GM18520 (cell line): ENCODE data around the gene KCNK10.

Source experiments
- ATAC-seq: cut with Tn5 transposase; IDR thresholded peaks from one replicate; pipeline ENCODE4 v1.9.1; 2021; ENCODE audit not compliant: unreplicated experiment

KCNK10 gene

GRCh38 chr14:88188745-88189416 is 134.2 kb downstream of the KCNK10 start:
- ATAC-seq: peak; percentile 55

DNA sequence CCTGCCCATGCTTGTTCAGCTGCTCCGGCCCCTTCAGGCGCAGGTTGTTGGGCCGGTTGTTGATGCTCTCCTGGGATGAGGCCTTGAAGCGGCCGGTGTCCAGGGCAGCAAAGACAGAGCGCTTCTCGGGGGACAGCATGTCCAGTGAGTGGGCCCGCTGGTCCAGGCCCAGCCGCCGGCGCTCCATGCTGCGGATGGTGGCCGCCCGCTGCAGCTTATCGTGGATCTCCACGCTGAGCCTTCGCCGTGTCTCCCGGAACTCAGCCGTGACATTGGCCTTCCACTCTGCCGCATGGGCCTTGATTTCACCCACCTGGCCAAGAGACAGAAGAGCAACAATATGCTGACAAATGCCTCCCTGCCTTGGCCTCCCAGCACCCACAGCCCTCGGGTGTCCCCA is 137.2 kb downstream of the KCNK10 start:
- no peak for ATAC-seq

- no peak for ATAC-seq
Measured at GRCh38 chr14:88184956-88185355, 138.1 kb downstream of the KCNK10 start.

- peak; percentile 74 for ATAC-seq
Measured at GRCh38 chr14:88181072-88181471, 142.0 kb downstream of the KCNK10 start.

GRCh38 chr14:88179716-88180115 is 143.4 kb downstream of the KCNK10 start:
- no peak for ATAC-seq

- ATAC-seq: no peak
Measured at GRCh38 chr14:88170333-88170732, 152.7 kb downstream of the KCNK10 start.

- ATAC-seq: peak; percentile 63
Measured at GRCh38 chr14:88168498-88169165, 154.4 kb downstream of the KCNK10 start.

DNA sequence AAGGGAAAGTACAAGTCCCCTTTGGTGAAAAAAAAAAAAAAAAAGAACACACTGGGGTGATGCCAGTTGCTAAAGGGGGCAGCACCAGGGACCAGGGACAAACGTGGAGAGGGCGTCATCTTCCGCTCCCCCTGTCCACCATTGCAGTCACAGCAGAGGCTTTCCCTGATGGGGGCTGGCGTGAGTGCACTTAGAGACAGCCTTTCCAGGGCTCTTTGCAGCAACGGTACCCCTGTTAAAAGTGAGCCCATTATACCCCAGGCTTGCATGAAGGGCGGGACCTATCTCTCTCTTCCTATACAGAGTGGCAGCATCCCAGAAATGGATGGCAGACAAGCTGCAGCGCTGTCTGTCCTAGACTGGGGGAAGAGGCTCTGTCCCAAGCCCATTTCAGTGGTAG is 155.0 kb downstream of the KCNK10 start:
- no peak for ATAC-seq

- no peak for ATAC-seq
Measured at GRCh38 chr14:88166616-88167015, 156.5 kb downstream of the KCNK10 start.

- peak; percentile 48 for ATAC-seq
Measured at GRCh38 chr14:88164906-88165534, 158.0 kb downstream of the KCNK10 start.

GRCh38 chr14:88163731-88164255 is 159.3 kb downstream of the KCNK10 start:
- ATAC-seq: no peak

- no peak for ATAC-seq
Measured at GRCh38 chr14:88156127-88156526, 166.9 kb downstream of the KCNK10 start.

GRCh38 chr14:88154926-88155325 is 168.1 kb downstream of the KCNK10 start:
- no peak for ATAC-seq

- ATAC-seq: no peak
Measured at GRCh38 chr14:88154321-88154720, 168.7 kb downstream of the KCNK10 start.

DNA sequence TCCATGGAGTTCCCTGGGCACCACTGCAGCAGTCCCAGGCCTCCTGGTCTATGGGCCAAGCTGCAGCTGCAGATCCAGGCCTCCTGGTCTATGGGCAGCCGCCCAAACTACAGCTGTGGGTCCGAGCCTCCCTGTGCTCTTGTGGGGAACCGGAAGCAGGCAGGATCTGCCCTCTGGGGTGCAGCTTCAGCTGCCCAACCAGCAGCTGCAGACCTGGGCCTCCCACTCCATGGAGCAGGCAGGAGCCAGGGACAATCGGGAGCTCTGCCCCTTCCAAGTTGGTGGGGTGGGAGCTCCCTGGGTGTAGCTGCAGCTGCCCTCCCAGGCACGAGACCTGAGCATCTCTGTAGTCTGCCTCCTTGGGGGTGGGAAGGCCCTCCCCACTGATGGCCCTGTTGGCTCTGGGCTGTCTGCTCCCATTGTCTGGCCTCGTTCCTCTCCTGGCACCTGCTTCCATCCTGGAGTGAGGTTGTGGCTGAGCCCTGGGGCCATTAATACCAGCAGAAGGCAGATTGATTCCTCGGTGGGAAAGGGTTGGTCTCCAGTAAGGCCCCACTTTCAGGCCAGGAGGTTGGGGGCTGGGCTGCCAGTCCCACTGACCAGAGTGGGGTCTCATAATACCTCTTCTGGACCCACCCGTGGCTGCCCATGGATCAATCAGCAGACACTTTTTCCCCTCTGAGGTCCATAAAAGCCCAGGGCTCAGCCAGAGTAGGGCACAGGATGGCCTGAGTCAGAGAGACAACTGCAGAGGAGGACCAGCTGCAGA is 176.0 kb downstream of the KCNK10 start:
- ATAC-seq: no peak

DNA sequence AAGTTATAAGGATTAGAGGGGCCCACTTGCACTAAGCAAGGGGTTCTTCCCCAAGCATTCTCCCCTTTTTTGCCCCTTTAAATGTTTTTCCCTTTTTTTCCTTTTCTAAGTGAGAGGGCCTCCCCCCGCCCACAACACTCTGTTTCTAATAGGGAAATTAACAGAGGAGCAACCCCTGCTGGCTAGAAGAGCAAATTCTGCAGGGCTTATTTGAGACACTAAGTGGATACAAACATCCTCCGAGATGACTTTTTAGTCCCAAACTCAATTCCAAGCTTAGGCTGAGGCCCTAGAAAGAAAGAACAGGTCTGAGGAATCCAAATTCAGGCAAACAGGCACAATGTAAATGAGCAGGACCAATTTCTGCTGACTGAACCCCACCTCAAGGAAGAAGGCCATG is 179.3 kb downstream of the KCNK10 start:
- no peak for ATAC-seq

DNA sequence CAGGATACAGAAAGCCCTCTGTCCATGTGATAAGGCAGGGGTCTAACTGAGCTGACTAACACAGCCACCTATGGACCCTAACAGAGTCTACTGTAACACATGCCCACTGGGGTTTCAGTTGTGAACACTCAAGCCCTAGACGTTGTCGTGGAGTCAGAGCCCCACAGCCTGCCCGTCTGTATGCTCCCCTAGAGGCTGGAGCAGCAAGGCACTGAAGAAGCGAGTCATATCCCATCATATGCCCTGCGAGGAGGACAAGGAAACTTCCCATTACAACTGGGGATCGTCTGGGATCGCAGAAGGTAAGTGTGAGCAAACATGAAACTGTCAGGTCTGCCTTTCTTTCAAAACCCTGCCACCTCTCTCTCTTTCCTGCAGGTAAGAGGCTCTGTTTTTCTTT is 180.1 kb downstream of the KCNK10 start:
- ATAC-seq: no peak

DNA sequence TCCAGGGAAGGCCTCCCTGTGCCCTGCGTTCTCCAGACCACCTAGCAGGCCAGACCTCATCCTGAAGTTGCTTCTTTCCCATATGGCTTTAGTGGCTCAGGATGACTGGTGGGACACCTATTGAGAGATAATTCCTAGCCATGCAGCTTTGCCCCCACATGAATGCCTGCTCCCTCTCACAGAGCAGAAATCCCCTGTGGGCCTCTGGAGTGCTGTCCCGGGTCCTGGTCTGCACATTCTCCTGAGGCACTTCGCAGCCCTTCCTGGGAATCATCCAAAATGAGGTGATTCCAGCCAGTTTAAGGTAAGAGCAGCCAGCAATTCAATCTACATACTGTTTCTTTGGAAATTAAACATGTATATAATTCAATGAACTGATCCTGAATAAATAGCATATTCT is 182.2 kb downstream of the KCNK10 start:
- no peak for ATAC-seq

DNA sequence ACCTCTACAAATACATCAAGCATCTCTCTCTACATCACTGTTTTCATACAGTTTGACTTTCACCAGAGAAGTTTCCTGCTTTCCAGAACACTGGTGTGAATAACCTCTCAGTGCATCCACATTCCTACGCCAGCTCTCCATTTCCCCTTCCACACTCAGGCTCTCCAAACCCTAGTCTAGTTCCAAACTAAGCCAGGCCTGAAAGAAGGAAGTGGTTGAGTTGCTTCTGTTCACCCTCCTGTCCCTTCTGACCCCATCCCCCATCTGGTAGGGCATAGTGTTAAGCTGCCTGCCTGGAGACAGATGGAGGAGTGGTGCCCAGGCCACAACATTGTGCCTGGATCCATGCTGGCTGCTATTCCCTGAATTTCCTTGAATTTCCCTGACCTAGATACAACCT is 185.7 kb downstream of the KCNK10 start:
- ATAC-seq: no peak
